ENCODE data around the gene PACSIN1.

GRCh38 chr6:34473967-34474366 is 8.1 kb downstream of the PACSIN1 start:
- TF ChIP-seq CTCF (conservative IDR thresholded peaks at IDR 0.05; ENCODE audit: low read length) (no peak), EZH2phosphoT487 (IDR thresholded peaks at IDR 0.05; ENCODE audit: borderline replicate concordance, low read depth, low read length) (no peak)

Data from OCI-LY7 (cell line).